ENCODE data around the gene ATXN7L3B.

The ATXN7L3B gene

GRCh38 chr12:74541074-74541473 lies 3.4 kb downstream of the ATXN7L3B start:
- H3K4me3 ChIP-seq (ENCODE audit: low read depth, low read length) = no peak overlapping the region
- no peak for DNase-seq (ENCODE audit: low read depth)

GRCh38 chr12:74547249-74547648 lies 9.6 kb downstream of the ATXN7L3B start:
- no peak overlapping the region for H3K4me3 ChIP-seq (ENCODE audit: low read depth, low read length)
- no peak for DNase-seq (ENCODE audit: low read depth)

GRCh38 chr12:74551291-74551690 lies 13.7 kb downstream of the ATXN7L3B start:
- no peak overlapping the region for H3K4me3 ChIP-seq (ENCODE audit: low read depth, low read length)
- DNase-seq (ENCODE audit: low read depth) = no peak

GRCh38 chr12:74552201-74552600 lies 14.6 kb downstream of the ATXN7L3B start:
- no peak overlapping the region for H3K4me3 ChIP-seq (ENCODE audit: low read depth, low read length)
- DNase-seq (ENCODE audit: low read depth) = no peak

- DNase-seq (ENCODE audit: low read depth) = no peak
- no peak overlapping the region for H3K4me3 ChIP-seq (ENCODE audit: low read depth, low read length)
Observed at GRCh38 chr12:74559728-74560127, 22.1 kb downstream of the ATXN7L3B start.

- no peak overlapping the region for H3K4me3 ChIP-seq (ENCODE audit: low read depth, low read length)
- DNase-seq (ENCODE audit: low read depth) = no peak
Observed at GRCh38 chr12:74563927-74564326, 26.3 kb downstream of the ATXN7L3B start.

GRCh38 chr12:74578486-74578885 lies 40.9 kb downstream of the ATXN7L3B start:
- no peak for DNase-seq (ENCODE audit: low read depth)
- H3K4me3 ChIP-seq (ENCODE audit: low read depth, low read length) = no peak overlapping the region

- H3K4me3 ChIP-seq (ENCODE audit: low read depth, low read length) = no peak overlapping the region
- DNase-seq (ENCODE audit: low read depth) = no peak
Observed at GRCh38 chr12:74579446-74579845, 41.8 kb downstream of the ATXN7L3B start.

- no peak overlapping the region for H3K4me3 ChIP-seq (ENCODE audit: low read depth, low read length)
- no peak for DNase-seq (ENCODE audit: low read depth)
Observed at GRCh38 chr12:74579981-74580380, 42.3 kb downstream of the ATXN7L3B start.

GRCh38 chr12:74581439-74581838 lies 43.8 kb downstream of the ATXN7L3B start:
- H3K4me3 ChIP-seq (ENCODE audit: low read depth, low read length) = no peak overlapping the region
- no peak for DNase-seq (ENCODE audit: low read depth)

GRCh38 chr12:74584483-74585062 lies 46.9 kb downstream of the ATXN7L3B start:
- DNase-seq (ENCODE audit: low read depth) = no peak
- H3K4me3 ChIP-seq (ENCODE audit: low read depth, low read length) = no peak overlapping the region

GRCh38 chr12:74586251-74586650 lies 48.6 kb downstream of the ATXN7L3B start:
- no peak overlapping the region for H3K4me3 ChIP-seq (ENCODE audit: low read depth, low read length)
- DNase-seq (ENCODE audit: low read depth) = no peak
